IMR-90 (cell line): Measurements from ENCODE around the gene PANX1.

Experiments
- MAFK ChIP-seq: IDR thresholded peaks from 2 replicates; pipeline ENCODE4 v1.6.1; 2012; ENCODE audit warnings: low read depth, low read length, improper control_type of control experiment
- MXI1 ChIP-seq: IDR thresholded peaks from 2 replicates; pipeline ENCODE4 v1.6.1; 2012; ENCODE audit warnings: low read depth, mild to moderate bottlenecking, low read length, moderate library complexity, borderline replicate concordance
- POLR2A ChIP-seq: IDR thresholded peaks from 2 replicates; pipeline ENCODE4 v1.6.1; 2012; ENCODE audit warnings: mild to moderate bottlenecking, low read depth, low read length
- RCOR1 ChIP-seq: IDR thresholded peaks from 2 replicates; pipeline ENCODE4 v1.6.1; 2012; ENCODE audit warnings: mild to moderate bottlenecking, low read length, improper control_type of control experiment; ENCODE audit not compliant: insufficient replicate concordance

GRCh38 chr11:94145431-94145830 lies 16.8 kb downstream of the PANX1 start:
- TF ChIP-seq POLR2A (no peak), RCOR1 (no peak), MAFK (no peak), MXI1 (no peak)
